SKM-1 (cell line): ENCODE measurements around the gene ZFR2.
"Not testable (repeated sequence)": the region's sequence is repeated elsewhere in the genome, so short reads cannot be mapped to it uniquely, and the experiment has no call there.

ENCODE experiments used
- DNase-seq: peaks from one replicate; lab custom pipeline; 2025; ENCODE audit not compliant: unreplicated experiment; lab: John Stamatoyannopoulos, UW

ZFR2 gene

GRCh38 chr19:3757705-3758104 lies 111.1 kb downstream of the ZFR2 start:
- not testable (repeated sequence) for DNase-seq
